ENCODE results near the gene FUT3.
"Not testable (repeated sequence)": the region's sequence is repeated elsewhere in the genome, so short reads cannot be mapped to it uniquely, and the experiment has no call there.

The FUT3 gene

GRCh38 chr19:5877427-5877826 is 26.2 kb upstream of the FUT3 start:
- H3K27ac ChIP-seq, result no peak overlapping the region
- no peaks in the 10 kb centered on the region for H3K9me3 ChIP-seq
- H3K4me1 ChIP-seq, result peaks cover 0 to 12% (median 11%) of the 10 kb centered on the region in 4 donors
- intact Hi-C loops (cut with DNase I; ENCODE audit: low total_unique reads), result no loop called here
- TF ChIP-seq CTCF (IDR thresholded peaks at IDR 0.05), result no peak
- no peak overlapping the region for H3K4me3 ChIP-seq
- no peaks in the 10 kb centered on the region for H3K36me3 ChIP-seq
- H3K27me3 ChIP-seq, result peaks cover 3 to 82% of the 10 kb centered on the region in 2 donors
- DNase-seq, result no peak

GRCh38 chr19:5874496-5874895 is 23.2 kb upstream of the FUT3 start:
- H3K4me3 ChIP-seq; DNase-seq; H3K4me1 ChIP-seq; H3K9me3 ChIP-seq; intact Hi-C loops (cut with DNase I; ENCODE audit: low total_unique reads); H3K36me3 ChIP-seq; H3K27ac ChIP-seq: not testable (repeated sequence)
- peaks cover 3 to 60% of the 10 kb centered on the region in 2 donors for H3K27me3 ChIP-seq

GRCh38 chr19:5873617-5874199 is 22.5 kb upstream of the FUT3 start:
- Histone ChIP-seq H3K4me1 (no peaks in the 10 kb centered on the region), H3K4me3 (no peak overlapping the region), H3K27me3 (peaks cover 3 to 52% of the 10 kb centered on the region in 2 donors), H3K27ac (no peak overlapping the region), H3K36me3 (no peaks in the 10 kb centered on the region), H3K9me3 (no peaks in the 10 kb centered on the region)
- no peak for TF ChIP-seq CTCF (IDR thresholded peaks at IDR 0.05)
- intact Hi-C loops (cut with DNase I; ENCODE audit: low total_unique reads), result no loop called here
- no peak for DNase-seq

- H3K4me3 ChIP-seq, result no peak overlapping the region
- TF ChIP-seq CTCF (IDR thresholded peaks at IDR 0.05), result no peak
- H3K9me3 ChIP-seq, result no peaks in the 10 kb centered on the region
- H3K27me3 ChIP-seq, result peaks cover 0 to 42% of the 10 kb centered on the region in 2 donors
- no peak for DNase-seq
- no peaks in the 10 kb centered on the region for H3K36me3 ChIP-seq
- H3K4me1 ChIP-seq, result no peaks in the 10 kb centered on the region
- intact Hi-C loops (cut with DNase I; ENCODE audit: low total_unique reads), result no loop called here
- H3K27ac ChIP-seq, result no peak overlapping the region
Observed at GRCh38 chr19:5870986-5871394, 19.7 kb upstream of the FUT3 start.

GRCh38 chr19:5867201-5868136 is 16.2 kb upstream of the FUT3 start:
- peaks cover 0 to 55% of the 10 kb centered on the region in 2 donors for H3K27me3 ChIP-seq
- DNase-seq, result no peak
- H3K9me3 ChIP-seq, result no peaks in the 10 kb centered on the region
- intact Hi-C loops (cut with DNase I; ENCODE audit: low total_unique reads), result no loop called here
- no peaks in the 10 kb centered on the region for H3K36me3 ChIP-seq
- H3K4me3 ChIP-seq, result no peak overlapping the region
- TF ChIP-seq CTCF (IDR thresholded peaks at IDR 0.05), result no peak
- H3K4me1 ChIP-seq, result no peaks in the 10 kb centered on the region
- H3K27ac ChIP-seq, result no peak overlapping the region

- intact Hi-C loops (cut with DNase I; ENCODE audit: low total_unique reads), result no loop called here
- no peak for DNase-seq
Observed at GRCh38 chr19:5865772-5866171, 14.5 kb upstream of the FUT3 start.

More at GRCh38 chr19:5865772-5866171, 14.5 kb upstream of the FUT3 start:
- no peaks in the 10 kb centered on the region for H3K9me3 ChIP-seq
- H3K27ac ChIP-seq, result no peak overlapping the region
- H3K36me3 ChIP-seq, result no peaks in the 10 kb centered on the region
- peaks cover 0 to 58% of the 10 kb centered on the region in 2 donors for H3K27me3 ChIP-seq
- H3K4me3 ChIP-seq, result no peak overlapping the region
- H3K4me1 ChIP-seq, result no peaks in the 10 kb centered on the region
- TF ChIP-seq CTCF (IDR thresholded peaks at IDR 0.05), result no peak
